Peyer's patch (tissue), 4 donors: ENCODE measurements around the gene CCDC69. TPM values are rescaled to one million over a fixed set of nuclear protein-coding genes. Genes with fewer than 3 reads are reported as not detected.

Experiments used
- DNase-seq, 3 donors: peaks; one replicate each; pipeline ENCODE4 v3.0.0-alpha.2; 2017 to 2019
- H3K27ac ChIP-seq, 4 donors: fragments of 200-600 bp; sonication (generic); one replicate each; pipeline ENCODE4 v1.5.1; 2016 to 2019
- H3K27me3 ChIP-seq, 2 donors: fragments of 200-600 bp; sonication (generic); one replicate each; pipeline ENCODE4 v1.5.1; 2019
- H3K36me3 ChIP-seq, 3 donors: fragments of 200-600 bp; sonication (generic); one replicate each; pipeline ENCODE4 v1.5.1; 2016 to 2019
- H3K4me1 ChIP-seq, 4 donors: fragments of 200-600 bp; sonication (generic); one replicate each; pipeline ENCODE4 v1.5.1; 2016 to 2019
- H3K4me3 ChIP-seq, 4 donors: fragments of 200-600 bp; sonication (generic); 1 replicate in 3 of 4; 2 replicates in 1 of 4; pipeline ENCODE4 v1.5.1; 2016 to 2019; ENCODE audit warnings: mild to moderate bottlenecking in 1 of 4
- H3K9me3 ChIP-seq, 4 donors: fragments of 200-600 bp; sonication (generic); one replicate each; pipeline ENCODE4 v1.5.1; 2016 to 2019; ENCODE audit warnings: mild to moderate bottlenecking in 1 of 4
- POLR2A ChIP-seq, 2 donors: fragments of 450-650 bp; IDR thresholded peaks; one replicate each; pipeline ENCODE4 v1.5.1; 2017; ENCODE audit warnings: antibody characterized with exemption in 2 of 2, mild to moderate bottlenecking in 2 of 2, moderate library complexity in 2 of 2
- total RNA-seq, 4 donors: library from RNA; depleted of rRNA; stranded (reverse); fragments of >200 nt; gene quantifications; one replicate each; pipeline ENCODE4 v1.1.0, GENCODE V29; 2016
- TF ChIP-seq, protein P1 (sequence below), 6 experiments: fragments of 450-650 bp in 4 of 6; fragments of 200-600 bp in 2 of 6; sonication (generic) in 1 of 6; IDR thresholded peaks; one replicate each; pipeline ENCODE4 v1.5.1; 2017 to 2019; ENCODE audit warnings: antibody characterized with exemption in 6 of 6, mild to moderate bottlenecking in 3 of 6, moderate library complexity in 1 of 6

The CCDC69 gene
- total RNA-seq, 4 donors from 2014 or later, result 15.8 to 86.6 (median 33.3) TPM

DNA sequence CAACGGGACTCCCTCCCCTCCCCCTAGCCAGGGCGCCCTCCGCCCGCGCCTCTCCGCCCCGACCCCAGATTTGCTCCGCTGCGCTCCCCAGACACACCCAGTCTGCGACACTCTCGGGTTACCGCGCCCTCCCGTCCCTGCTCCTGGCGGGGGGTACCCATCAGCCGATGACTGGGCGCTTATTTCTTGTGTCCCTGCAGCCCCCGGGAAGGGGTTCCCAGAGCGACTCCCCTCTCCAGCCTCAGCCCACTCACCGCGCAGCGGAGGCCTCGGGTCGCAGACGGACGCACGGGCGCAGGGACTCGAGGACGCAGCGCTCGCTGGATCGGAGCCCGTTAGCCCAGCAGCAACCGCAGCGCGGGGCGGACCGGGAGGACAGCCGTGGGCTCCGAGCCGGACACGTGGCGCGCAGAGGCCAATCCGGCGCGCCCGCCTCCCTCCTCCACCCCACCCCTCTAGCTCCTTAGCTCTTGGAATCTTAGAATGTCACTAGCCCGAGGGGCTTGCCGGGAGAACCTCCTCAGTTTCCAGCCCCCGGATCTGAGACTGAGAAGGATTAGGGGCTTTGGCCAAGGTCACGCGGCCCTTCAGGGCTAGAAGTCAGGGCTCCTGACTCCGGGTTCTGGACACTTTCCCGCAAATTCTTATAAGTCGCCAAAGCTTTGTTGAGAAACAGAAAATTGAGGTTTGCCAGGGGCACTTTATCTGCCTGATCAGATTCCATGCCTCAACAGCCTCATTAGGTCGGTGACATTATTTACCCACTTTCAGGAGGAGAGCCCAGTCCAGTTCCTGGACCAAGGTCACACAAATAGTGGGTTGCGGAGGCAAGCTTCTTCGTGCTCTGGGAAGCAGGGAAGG, 66.2 kb downstream of the CCDC69 start, which contains the start of gene ANXA6:
Gene ANXA6, minus strand, starts transcription at position 354 of the 861 bp plus-strand sequence. CDS start 9,878 bp downstream, outside the sequence.
- peak; percentile 77 to 92 (median 82) for DNase-seq
- Histone ChIP-seq H3K27me3 (no peaks in the 10 kb centered on the region), H3K27ac (peak within 1 kb of the TSS; percentile 89 to 97 (median 90)), H3K36me3 (no peaks in the 10 kb centered on the region), H3K4me3 (peak within 1 kb of the TSS; percentile 72 to 85 (median 78)), H3K4me1 (peaks cover 0 to 43% (median 25%) of the 10 kb centered on the region in 4 donors), H3K9me3 (no peaks in the 10 kb centered on the region)
- TF ChIP-seq POLR2A (IDR thresholded peaks at IDR 0.05), result peak in 1 of 2 donors; percentile 28
- TF ChIP-seq, protein P1, sequence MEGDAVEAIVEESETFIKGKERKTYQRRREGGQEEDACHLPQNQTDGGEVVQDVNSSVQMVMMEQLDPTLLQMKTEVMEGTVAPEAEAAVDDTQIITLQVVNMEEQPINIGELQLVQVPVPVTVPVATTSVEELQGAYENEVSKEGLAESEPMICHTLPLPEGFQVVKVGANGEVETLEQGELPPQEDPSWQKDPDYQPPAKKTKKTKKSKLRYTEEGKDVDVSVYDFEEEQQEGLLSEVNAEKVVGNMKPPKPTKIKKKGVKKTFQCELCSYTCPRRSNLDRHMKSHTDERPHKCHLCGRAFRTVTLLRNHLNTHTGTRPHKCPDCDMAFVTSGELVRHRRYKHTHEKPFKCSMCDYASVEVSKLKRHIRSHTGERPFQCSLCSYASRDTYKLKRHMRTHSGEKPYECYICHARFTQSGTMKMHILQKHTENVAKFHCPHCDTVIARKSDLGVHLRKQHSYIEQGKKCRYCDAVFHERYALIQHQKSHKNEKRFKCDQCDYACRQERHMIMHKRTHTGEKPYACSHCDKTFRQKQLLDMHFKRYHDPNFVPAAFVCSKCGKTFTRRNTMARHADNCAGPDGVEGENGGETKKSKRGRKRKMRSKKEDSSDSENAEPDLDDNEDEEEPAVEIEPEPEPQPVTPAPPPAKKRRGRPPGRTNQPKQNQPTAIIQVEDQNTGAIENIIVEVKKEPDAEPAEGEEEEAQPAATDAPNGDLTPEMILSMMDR (IDR thresholded peaks at IDR 0.05), result no peak

DNA sequence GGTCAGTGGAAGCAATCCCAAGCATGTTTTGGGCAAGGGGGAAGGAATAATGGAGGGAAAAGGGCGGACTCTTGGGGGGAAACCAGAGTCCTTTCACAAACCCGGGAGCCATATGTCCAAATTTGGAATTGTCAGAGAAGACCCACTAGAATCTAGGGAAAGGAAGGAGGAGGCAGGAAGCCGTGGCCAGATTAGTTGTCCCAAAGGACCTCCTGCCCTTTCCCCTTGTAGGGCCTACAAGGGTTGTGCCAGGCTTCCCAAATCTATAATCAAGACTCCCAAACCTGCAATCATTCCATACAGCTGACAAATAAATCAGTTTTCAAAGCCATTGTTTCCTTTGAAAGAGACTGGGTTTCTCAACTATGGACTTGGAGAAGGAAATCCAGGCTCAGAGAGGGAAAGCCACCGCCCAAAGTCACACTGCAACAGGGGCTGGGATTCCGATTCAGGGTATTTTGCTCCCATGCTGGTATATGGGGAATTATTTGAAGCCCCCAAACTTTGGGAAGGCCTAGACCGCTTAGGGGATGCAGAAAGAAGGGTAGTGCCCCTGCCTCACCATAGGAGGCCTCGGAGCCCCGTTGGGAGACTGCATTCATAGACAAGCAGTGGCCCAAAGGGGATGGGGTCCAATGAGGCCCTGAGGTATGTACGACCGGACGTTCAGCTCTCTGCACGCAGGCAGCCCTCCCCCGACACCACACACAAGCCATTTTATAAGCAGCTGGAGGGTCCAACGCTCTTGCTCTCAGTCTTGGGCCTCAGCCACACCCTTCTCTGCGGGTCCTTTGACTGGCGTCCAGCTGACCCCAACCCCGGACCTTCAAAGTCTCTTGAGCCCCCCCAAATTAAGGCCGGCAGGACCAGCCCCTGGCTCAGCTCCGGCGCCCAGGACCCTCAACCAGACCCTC, 67.1 kb downstream of the CCDC69 start:
- Histone ChIP-seq H3K4me3 (peak overlapping the region; percentile 72 to 85 (median 78)), H3K27me3 (no peaks in the 10 kb centered on the region), H3K36me3 (no peaks in the 10 kb centered on the region), H3K27ac (peak overlapping the region; percentile 89 to 97 (median 90)), H3K9me3 (no peaks in the 10 kb centered on the region), H3K4me1 (peaks cover 0 to 50% (median 28%) of the 10 kb centered on the region in 4 donors)
- peak in 2 of 3 donors; percentile 62 to 67 for DNase-seq
- TF ChIP-seq, protein P1 (IDR thresholded peaks at IDR 0.05), result no peak
- TF ChIP-seq POLR2A (IDR thresholded peaks at IDR 0.05), result no peak

DNA sequence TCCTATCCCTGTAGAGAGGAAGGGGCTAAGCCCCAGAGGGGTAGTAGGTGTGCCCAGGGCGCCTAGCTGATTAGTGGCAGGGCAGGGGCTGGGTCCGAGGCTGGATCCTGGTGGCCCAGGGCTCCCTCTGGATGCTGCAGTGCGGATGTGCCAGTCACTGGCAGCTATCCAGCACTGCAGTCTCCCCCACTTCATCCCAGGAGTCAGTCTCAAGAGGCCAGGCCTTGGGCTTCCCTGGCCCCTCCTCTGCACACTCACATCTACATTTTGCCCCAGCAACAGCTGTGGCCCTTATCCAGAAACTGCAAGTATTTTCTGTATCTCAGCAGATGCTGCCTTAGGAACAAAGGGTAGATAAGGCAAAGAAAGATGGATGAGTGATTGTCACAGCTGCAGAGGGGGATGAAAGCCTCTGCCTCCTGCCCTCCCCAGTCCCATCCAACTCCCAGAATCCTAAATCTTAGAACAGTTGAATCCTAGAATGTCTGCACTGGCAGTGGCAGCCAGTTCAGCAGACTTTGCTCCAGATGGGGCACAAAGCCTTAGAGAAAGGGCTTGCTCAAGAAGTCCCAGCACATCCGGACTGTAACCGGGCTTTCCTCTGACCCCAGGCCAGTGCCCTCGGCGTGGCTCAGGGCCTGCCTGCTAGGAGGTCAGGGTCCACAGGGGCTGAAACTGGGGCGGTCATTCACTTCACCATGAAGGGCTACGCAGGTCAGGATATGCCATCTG, 68.0 kb downstream of the CCDC69 start:
- peak overlapping the region; percentile 89 to 97 (median 90) for H3K27ac ChIP-seq
- no peak for TF ChIP-seq POLR2A (IDR thresholded peaks at IDR 0.05)
- TF ChIP-seq, protein P1 (IDR thresholded peaks at IDR 0.05), result no peak
- no peaks in the 10 kb centered on the region for H3K27me3 ChIP-seq
- peak in 1 of 3 donors; percentile 47 for DNase-seq
- H3K4me1 ChIP-seq, result peaks cover 0 to 59% (median 34%) of the 10 kb centered on the region in 4 donors
- no peaks in the 10 kb centered on the region for H3K9me3 ChIP-seq
- peak overlapping the region; percentile 72 to 85 (median 78) for H3K4me3 ChIP-seq
- H3K36me3 ChIP-seq, result no peaks in the 10 kb centered on the region

DNA sequence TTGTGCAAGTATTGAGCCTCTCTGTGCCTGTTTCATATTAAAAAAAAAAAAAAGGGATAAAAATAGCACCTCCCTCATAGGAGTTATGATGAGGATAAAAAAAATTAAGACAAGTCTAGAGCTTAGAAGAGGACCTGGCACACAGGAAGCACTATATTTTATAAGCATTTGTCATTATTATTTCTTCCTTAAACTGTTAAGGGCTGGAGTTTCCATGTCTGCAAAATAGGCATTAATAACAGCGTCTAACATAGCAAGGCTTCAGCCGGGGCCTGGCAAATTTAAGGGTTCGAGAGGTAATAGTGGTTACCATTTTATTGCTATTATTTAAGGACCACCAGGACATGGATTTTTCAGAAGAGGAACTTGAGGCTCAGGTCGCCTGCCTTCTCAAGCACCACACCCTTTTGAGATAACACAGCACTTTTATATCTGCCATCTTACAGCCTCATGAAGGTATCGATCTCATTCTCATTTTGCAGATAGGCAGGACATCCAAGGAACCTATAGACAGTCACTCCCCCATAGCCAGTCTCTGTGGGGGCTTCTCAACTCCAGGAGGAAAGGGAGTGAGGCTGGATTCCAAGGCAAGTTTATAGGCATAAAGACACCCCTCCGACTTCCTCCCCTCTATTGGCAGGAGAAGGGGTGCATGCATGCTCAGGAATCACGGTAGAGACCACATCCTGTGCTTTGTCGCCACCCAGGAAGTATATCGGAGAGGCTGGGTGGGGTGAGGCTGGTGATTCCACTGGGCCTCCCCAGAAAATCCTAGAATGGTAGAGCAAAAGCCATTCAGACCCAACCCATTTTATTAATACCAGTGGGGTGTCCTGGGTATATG, 68.7 kb downstream of the CCDC69 start:
- TF ChIP-seq, protein P1 (IDR thresholded peaks at IDR 0.05), result no peak
- TF ChIP-seq POLR2A (IDR thresholded peaks at IDR 0.05), result no peak
- H3K27ac ChIP-seq, result peak overlapping the region; percentile 89 to 97 (median 90)
- H3K36me3 ChIP-seq, result no peaks in the 10 kb centered on the region
- no peaks in the 10 kb centered on the region for H3K27me3 ChIP-seq
- H3K4me1 ChIP-seq, result peaks cover 3 to 67% (median 42%) of the 10 kb centered on the region in 4 donors
- peak in 2 of 3 donors; percentile 84 to 85 for DNase-seq
- no peaks in the 10 kb centered on the region for H3K9me3 ChIP-seq
- H3K4me3 ChIP-seq, result peak overlapping the region; percentile 72 to 85 (median 78)
